Glomerular visceral epithelial cell (primary cell): ENCODE data around the gene TCHP.

ENCODE experiments used
- DNase-seq: peaks from one replicate; pipeline ENCODE4 v3.0.0-alpha.2; 2016; ENCODE audit errors: extremely low spot score

The TCHP gene

GRCh38 chr12:109961612-109962011 is 61.5 kb downstream of the TCHP start:
- no peak for DNase-seq

- no peak for DNase-seq
Measured at GRCh38 chr12:109962398-109962797, 62.3 kb downstream of the TCHP start.

- no peak for DNase-seq
Measured at GRCh38 chr12:109963330-109963729, 63.3 kb downstream of the TCHP start.

GRCh38 chr12:109963743-109964429 is 63.8 kb downstream of the TCHP start:
- no peak for DNase-seq

GRCh38 chr12:109966546-109966945 is 66.5 kb downstream of the TCHP start:
- no peak for DNase-seq

GRCh38 chr12:109967383-109968031 is 67.4 kb downstream of the TCHP start:
- DNase-seq: no peak
